HG02981 (cell line): Measurements from ENCODE around the gene STMND1.

Experiments
- ATAC-seq: cut with Tn5 transposase; IDR thresholded peaks from one replicate; pipeline ENCODE4 v1.9.1; 2021; ENCODE audit warnings: mild to moderate bottlenecking, moderate library complexity; ENCODE audit not compliant: unreplicated experiment

Gene STMND1

DNA sequence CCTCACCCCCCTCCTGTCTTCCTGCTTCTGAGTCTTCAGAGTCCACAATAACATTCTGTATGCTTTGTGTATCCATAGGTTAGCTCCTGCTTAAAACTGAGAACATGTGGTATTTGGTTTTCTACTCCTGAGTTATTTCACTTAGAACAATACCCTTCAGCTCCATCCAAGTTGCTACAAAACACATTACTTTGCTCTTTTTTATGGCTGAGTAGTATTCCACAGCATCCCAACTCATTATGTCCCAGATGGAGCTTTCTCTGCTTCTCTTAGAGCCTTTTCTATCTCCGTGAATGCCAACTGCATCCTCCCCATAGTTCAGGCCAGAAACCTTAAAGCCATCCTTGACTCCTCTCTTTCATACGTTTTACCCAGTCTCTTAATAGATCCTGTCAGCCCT lies 55.8 kb downstream of the STMND1 start:
- no peak for ATAC-seq

DNA sequence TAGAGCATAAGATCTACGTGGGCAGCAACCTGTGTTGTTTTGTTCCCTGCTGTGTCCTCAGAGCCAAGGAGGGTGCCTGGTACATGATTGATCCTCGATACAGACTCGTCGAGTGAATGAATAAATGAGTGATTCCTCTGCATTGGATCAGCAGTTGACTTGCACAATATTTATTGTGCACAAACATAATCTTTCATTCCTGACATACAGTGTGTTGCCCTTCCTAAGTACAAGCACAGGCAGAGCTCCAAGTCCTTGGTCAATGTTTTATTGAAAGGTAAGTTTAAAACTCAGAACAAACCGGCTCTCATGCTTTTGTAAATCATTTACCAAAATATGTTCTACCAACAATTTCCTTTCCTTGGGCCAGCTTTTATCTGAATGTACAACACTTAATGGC lies 57.4 kb downstream of the STMND1 start:
- no peak for ATAC-seq

DNA sequence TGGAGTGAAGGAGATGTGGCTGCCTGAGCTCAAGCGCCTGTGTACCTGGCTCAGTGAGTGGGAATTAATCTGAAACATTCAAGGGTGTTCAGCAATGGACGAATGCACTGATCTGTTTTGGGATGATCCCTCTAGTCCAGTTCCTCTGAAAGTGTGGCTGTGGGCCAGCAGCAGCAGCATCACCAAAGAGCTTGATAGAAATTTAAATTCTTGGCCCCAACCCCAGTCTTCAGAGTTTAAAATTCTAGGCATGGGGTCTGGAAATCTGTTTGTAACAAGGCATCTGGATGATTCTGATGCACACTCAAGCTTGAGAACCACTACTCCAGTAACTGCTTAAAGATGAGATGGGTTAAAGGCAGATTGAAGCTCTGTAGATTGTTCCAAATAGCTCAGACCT lies 59.2 kb downstream of the STMND1 start:
- no peak for ATAC-seq

DNA sequence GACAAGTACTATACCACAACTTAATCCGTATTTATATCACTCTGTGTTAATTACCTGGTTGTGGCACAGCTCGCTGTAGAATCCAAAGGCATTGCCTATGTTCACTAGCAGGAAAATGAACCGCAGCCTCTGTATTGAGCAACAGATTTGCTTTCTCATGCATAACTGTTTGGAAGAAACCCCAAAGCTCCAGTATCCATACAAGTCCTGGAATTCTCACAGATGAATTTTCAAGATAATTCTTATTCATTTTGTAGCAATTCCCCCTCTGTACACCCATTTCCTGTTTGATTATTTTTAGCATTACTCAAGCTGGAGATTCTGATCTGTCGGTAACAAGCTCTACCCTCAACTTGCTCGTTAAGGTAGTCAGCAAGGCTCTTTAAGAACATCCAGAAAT lies 63.5 kb downstream of the STMND1 start:
- ATAC-seq: no peak

DNA sequence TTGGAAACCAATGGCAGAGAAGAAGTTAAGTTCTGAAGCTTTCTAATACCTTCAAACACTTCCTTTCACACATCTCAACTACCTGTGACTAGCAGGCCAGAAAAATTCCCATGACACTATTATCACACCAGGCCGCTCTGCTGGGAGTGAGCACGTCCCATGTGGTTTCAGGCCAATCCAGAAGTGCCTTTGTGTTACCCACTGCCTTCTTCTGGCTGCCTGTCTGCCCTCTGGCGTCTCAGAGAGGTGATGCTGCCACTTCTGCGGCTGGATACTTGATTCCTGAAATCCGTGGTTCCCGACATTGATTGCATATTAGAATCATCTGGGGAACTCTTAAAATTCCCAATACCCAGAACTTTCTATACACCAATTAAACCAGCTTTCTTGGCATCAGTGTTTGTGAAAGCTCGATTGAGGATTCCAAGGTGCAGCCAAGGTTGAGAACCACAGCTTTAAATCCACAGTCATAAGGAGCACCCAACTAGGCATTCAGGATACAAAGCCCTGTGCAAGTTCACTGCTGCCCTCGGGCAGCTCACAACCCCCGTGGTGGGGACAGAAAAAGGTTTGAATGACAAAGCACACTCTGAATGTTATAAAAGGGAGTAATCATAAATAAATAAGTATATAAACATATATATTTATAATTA lies 65.6 kb downstream of the STMND1 start:
- no peak for ATAC-seq

DNA sequence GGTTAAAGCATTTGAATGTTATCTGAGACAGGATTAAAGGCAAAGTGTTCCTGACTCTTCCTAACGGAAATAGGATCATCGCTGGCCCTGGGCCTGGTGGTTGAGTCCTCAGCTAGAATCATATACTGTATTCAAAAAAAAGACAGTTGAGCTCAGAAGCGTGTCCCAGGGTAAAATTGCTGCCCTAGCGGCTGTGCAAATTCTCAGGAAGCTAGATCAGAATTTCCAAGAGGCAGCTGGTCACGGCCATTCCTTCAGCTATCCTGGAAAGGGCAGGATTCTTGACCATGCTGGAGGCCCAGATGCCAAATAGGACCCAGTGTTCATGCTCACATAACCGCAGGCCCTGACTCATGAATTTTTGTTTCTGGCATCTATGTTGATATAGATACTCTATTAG lies 67.4 kb downstream of the STMND1 start:
- no peak for ATAC-seq

DNA sequence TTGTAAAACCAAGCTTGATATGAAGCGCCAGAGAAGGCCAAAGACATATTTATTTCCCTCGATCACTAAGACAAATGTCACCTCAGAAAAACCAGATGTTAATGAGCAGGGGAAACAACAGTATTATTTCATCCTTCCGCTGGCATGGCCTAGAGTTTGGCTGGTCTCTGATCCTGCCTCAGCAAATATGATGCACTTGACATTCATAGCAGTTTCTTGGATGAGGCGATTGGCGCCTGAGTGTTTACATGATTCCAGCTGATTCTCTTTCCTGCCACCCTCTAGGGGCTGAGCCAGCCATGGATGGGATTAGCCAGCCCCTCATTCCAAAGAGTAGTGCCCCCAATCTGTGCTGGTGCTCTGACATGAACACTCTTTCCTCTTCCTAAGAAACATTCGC lies 67.9 kb downstream of the STMND1 start:
- ATAC-seq: no peak

DNA sequence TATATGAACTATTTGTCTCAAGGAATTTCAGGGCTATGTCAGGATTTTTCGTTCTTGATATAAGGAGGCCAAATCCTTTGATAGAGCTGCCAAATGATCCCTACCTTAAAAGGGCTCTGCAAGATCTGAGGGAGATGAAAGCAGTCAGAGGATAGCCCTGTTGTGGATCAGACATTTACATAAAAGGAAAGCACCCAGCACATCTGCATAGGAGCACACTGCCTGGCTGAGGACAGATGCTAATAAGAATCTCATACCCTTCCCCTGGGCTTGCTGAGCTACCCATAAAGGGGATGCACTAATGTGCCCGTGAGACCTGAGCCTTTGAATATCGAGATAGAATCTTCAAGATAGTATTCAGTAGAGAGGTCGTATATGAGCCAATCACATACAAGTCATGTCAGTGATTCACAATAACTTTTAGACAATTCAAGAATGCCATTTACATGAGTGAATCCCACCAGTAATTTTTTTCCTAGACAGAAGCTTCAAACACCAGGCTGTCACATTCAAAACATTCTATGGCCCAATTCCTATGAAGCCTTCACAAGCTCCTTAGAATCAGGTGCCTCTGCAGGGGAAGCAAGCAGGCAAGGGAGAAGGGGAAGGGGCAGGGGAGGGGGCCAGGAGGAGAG lies 71.1 kb downstream of the STMND1 start:
- ATAC-seq: no peak

DNA sequence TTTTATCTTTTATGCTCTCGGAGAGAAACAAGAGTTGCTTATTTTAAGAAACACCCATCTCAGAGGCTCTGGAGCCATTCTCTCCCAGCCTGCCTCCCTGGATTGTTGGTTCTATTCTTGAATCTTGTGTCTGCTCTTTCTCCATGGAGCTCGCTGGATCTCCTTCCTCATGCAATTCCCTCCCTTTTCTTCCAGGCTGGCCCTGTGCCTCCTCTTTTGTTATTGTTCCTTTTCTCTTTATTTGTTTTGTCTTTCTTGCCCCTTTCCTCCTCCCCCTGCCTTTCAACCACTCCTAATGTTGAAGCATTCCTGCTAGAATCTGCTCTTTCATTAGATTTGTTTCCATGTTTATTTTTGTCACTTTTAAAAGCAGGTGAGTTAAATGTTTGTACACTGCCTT lies 76.5 kb downstream of the STMND1 start:
- no peak for ATAC-seq

DNA sequence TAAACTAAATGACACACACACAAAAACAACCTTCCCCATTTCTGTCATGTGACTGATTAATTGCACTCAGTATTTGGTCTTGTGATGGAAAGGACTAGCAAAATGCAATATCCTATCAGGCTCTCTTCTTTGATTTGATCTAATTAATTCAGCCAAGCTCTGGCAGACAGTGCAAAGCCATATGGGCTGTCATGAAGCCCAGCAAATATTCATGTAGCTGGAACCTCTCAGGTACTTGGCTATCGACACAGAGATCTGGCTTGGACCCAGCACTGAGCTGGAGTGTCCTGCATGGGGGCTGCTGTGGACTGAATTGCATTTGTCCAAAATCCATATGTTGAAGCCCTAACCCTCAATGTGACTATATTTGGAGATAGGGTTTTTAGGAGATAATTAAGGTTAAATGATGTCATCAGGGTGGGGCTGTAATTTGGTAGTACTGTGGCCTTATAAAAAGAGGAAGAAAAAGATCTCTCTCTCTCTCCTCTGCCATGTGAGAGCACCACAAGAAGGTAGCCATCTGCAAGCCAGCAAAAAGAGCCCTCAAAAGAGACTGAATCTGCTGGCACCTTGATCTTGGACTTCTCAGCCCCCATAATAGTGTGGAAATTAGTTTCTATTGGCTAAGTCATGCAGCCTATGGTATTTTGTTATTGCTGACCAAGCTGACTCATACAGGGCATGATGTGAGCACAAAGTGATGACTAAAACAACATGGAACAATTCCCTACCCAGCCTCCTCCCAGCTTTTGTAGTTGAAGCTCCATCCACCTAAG lies 77.1 kb downstream of the STMND1 start:
- ATAC-seq: no peak

DNA sequence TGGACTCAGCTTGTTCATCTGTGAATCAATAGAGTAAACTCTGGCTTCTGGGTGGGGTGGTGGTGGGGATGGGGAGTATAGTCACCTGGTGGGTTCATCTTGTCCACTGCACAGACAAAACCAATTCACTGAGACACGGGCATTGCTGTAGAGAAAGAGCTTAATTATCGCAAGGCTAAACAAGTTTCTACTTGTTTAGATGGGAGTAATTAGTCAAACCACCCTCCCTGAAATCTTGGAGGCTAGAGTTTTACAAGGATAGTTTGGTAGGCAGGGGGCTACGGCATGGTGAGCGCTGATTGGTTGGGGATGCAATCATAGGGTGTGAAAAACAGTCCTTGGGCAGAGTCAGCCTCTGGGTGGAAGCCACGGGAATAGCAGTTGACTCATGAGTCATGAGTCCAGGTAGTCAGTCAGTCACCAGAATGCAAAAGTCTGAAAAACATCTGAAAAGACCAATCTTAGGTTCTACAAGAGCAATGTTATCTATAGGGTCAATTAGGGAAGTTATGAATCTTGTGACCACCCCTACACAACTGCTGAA lies 77.8 kb downstream of the STMND1 start:
- no peak for ATAC-seq
